HFFc6 (cell line): Measurements from ENCODE around the gene ASPRV1. TPM values are rescaled to one million over a fixed set of nuclear protein-coding genes. Genes with fewer than 3 reads are reported as not detected.

Experiments used
- DNase-seq: peaks from one replicate; pipeline ENCODE4 v3.0.0-alpha.2; 2018
- H3K27ac Mint-ChIP-seq: 2 replicates; pipeline ENCODE4 v1.8.0; 2020; ENCODE audit warnings: mild to moderate bottlenecking, mixed read lengths
- H3K27me3 Mint-ChIP-seq: 2 replicates; pipeline ENCODE4 v1.8.0; 2021; ENCODE audit warnings: mild to moderate bottlenecking, moderate library complexity, mixed read lengths; ENCODE audit not compliant: insufficient read depth
- H3K36me3 Mint-ChIP-seq: 2 replicates; pipeline ENCODE4 v1.8.0; 2021; ENCODE audit warnings: low read depth, mixed read lengths
- H3K4me1 Mint-ChIP-seq: 2 replicates; pipeline ENCODE4 v1.8.0; 2020; ENCODE audit warnings: low read depth, mixed read lengths
- H3K4me3 Mint-ChIP-seq: 2 replicates; pipeline ENCODE4 v1.8.0; 2020; ENCODE audit warnings: mild to moderate bottlenecking, moderate library complexity, mixed read lengths
- H3K9me3 Mint-ChIP-seq: 2 replicates; pipeline ENCODE4 v1.8.0; 2020; ENCODE audit warnings: mild to moderate bottlenecking, mixed read lengths
- CTCF ChIP-seq: fragments of 200-600 bp; sonication (generic); IDR thresholded peaks from 2 replicates; pipeline ENCODE4 v1.5.0; 2021; ENCODE audit warnings: antibody characterized with exemption, mild to moderate bottlenecking
- total RNA-seq, 6 experiments: library from RNA; stranded (reverse); fragmentation: NEBNext Ultra II Directional; extraction: Animal tissue kit (Norgen Biotek cat#: 25700); gene quantifications; 2 replicates in 1 of 6; 3 replicates in 5 of 6; pipeline ENCODE4 v1.2.3, GENCODE V29; 2021

The ASPRV1 gene
- total RNA-seq, 6 experiments from 2014 or later = 0.07 to 0.15 TPM; not detected in 4

- no peak overlapping the region for H3K4me3 Mint-ChIP-seq
- no peaks in the 10 kb centered on the region for H3K9me3 Mint-ChIP-seq
- H3K27me3 Mint-ChIP-seq = peaks cover 42% of the 10 kb centered on the region
- H3K36me3 Mint-ChIP-seq = no peaks in the 10 kb centered on the region
- H3K27ac Mint-ChIP-seq = no peak overlapping the region
- no peak for TF ChIP-seq CTCF
- H3K4me1 Mint-ChIP-seq = no peaks in the 10 kb centered on the region
- DNase-seq = no peak
Observed at GRCh38 chr2:69958480-69958879, 3.0 kb downstream of the ASPRV1 start.

GRCh38 chr2:69957965-69958364 is 3.5 kb downstream of the ASPRV1 start:
- DNase-seq = no peak
- no peaks in the 10 kb centered on the region for H3K9me3 Mint-ChIP-seq
- H3K4me1 Mint-ChIP-seq = no peaks in the 10 kb centered on the region
- no peaks in the 10 kb centered on the region for H3K36me3 Mint-ChIP-seq
- no peak overlapping the region for H3K27ac Mint-ChIP-seq
- no peak overlapping the region for H3K4me3 Mint-ChIP-seq
- peaks cover 45% of the 10 kb centered on the region for H3K27me3 Mint-ChIP-seq
- TF ChIP-seq CTCF = no peak

GRCh38 chr2:69956475-69956979 is 4.9 kb downstream of the ASPRV1 start:
- no peak for TF ChIP-seq CTCF
- Mint-ChIP-seq H3K9me3 (no peaks in the 10 kb centered on the region), H3K4me3 (no peak overlapping the region), H3K36me3 (no peaks in the 10 kb centered on the region), H3K27ac (no peak overlapping the region), H3K27me3 (peaks cover 45% of the 10 kb centered on the region), H3K4me1 (no peaks in the 10 kb centered on the region)
- no peak for DNase-seq

GRCh38 chr2:69955029-69955428 is 6.4 kb downstream of the ASPRV1 start:
- no peaks in the 10 kb centered on the region for H3K9me3 Mint-ChIP-seq
- no peaks in the 10 kb centered on the region for H3K36me3 Mint-ChIP-seq
- no peak overlapping the region for H3K27ac Mint-ChIP-seq
- DNase-seq = no peak
- TF ChIP-seq CTCF = no peak
- peaks cover 41% of the 10 kb centered on the region for H3K27me3 Mint-ChIP-seq
- no peaks in the 10 kb centered on the region for H3K4me1 Mint-ChIP-seq
- no peak overlapping the region for H3K4me3 Mint-ChIP-seq

GRCh38 chr2:69954084-69954483 is 7.3 kb downstream of the ASPRV1 start:
- Mint-ChIP-seq H3K9me3 (no peaks in the 10 kb centered on the region), H3K27me3 (peaks cover 33% of the 10 kb centered on the region), H3K4me3 (no peak overlapping the region), H3K27ac (no peak overlapping the region), H3K36me3 (no peaks in the 10 kb centered on the region), H3K4me1 (peaks cover 2% of the 10 kb centered on the region; the same call in 1 of the 2 replicates)
- TF ChIP-seq CTCF = no peak
- no peak for DNase-seq
